ENCODE measurements around the gene MAGEA2.
"Not testable (repeated sequence)": the region's sequence is repeated elsewhere in the genome, so short reads cannot be mapped to it uniquely, and the experiment has no call there.

The MAGEA2 gene, protein sequence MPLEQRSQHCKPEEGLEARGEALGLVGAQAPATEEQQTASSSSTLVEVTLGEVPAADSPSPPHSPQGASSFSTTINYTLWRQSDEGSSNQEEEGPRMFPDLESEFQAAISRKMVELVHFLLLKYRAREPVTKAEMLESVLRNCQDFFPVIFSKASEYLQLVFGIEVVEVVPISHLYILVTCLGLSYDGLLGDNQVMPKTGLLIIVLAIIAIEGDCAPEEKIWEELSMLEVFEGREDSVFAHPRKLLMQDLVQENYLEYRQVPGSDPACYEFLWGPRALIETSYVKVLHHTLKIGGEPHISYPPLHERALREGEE

GRCh38 chrX:152753686-152754650 is at the start of gene MAGEA2:
Gene MAGEA2 (minus strand): TSS chrX:152753842. CDS start chrX:152751363, 2,479 bp downstream.
- not testable (repeated sequence) for DNase-seq (ENCODE audit: low read depth, low spot score)

GRCh38 chrX:152798945-152799344 is 45.3 kb upstream of the MAGEA2 start:
- no peak for DNase-seq (ENCODE audit: low read depth, low spot score)

DNA sequence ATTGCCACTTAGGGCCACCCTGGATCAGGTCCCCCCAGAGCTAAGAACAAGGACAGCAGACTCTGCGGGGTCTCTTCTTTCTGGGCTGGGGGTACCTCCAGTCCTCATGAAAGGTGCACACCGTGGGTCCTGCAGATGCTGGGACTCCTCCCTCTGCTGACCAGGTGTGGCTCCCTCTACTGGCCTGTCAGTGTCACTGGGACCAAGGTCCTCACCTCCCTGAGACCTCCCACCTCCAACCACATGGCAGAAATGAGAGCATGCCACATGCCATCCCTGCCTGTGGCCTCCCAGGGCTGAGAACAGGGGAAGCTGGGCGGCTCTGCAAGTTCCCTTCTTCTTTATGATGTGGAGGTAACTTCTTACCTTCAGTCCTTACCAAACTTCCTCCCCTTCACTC is 33.4 kb upstream of the MAGEA2 start:
- DNase-seq (ENCODE audit: low read depth, low spot score) = not testable (repeated sequence)

GRCh38 chrX:152769549-152770289 is 16.1 kb upstream of the MAGEA2 start, which contains the start of gene MAGEA6:
Gene MAGEA6 (minus strand): TSS chrX:152769689. CDS start chrX:152767650, 2,039 bp downstream.
- DNase-seq (ENCODE audit: low read depth, low spot score) = not testable (repeated sequence)

GRCh38 chrX:152766562-152766961 is 12.9 kb upstream of the MAGEA2 start:
- DNase-seq (ENCODE audit: low read depth, low spot score) = not testable (repeated sequence)

GRCh38 chrX:152761582-152761981 is 7.9 kb upstream of the MAGEA2 start:
- DNase-seq (ENCODE audit: low read depth, low spot score) = not testable (repeated sequence)

GRCh38 chrX:152759544-152759943 is 5.9 kb upstream of the MAGEA2 start:
- not testable (repeated sequence) for DNase-seq (ENCODE audit: low read depth, low spot score)

- not testable (repeated sequence) for DNase-seq (ENCODE audit: low read depth, low spot score)
Measured at GRCh38 chrX:152758918-152759317, 5.3 kb upstream of the MAGEA2 start, which contains the start of gene CSAG3. Gene CSAG3 (plus strand): TSS chrX:152759218.

DNA sequence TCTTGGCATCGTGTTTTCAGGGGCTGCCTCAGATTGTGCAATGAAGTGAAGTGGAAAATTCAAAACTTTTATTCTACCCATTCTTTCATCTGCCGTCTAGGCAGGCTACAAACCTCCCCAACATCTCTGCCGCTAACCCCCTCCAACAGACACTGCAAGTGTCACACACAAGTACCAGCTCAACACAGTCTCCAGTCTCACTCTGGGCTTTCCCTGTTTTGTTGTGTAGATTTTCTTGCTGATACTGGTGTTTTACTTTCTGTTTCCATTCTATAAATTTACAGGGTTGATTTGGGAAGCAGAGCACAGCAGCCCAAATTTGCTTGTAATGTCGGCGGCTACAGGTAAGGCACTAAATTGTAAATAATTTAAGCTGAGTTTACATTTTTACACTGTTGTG is 1.2 kb upstream of the MAGEA2 start:
- not testable (repeated sequence) for DNase-seq (ENCODE audit: low read depth, low spot score)

GRCh38 chrX:152738560-152738959 is 15.1 kb downstream of the MAGEA2 start:
- DNase-seq (ENCODE audit: low read depth, low spot score) = no peak

- not testable (repeated sequence) for DNase-seq (ENCODE audit: low read depth, low spot score)
Measured at GRCh38 chrX:152736528-152736927, 17.1 kb downstream of the MAGEA2 start.

DNA sequence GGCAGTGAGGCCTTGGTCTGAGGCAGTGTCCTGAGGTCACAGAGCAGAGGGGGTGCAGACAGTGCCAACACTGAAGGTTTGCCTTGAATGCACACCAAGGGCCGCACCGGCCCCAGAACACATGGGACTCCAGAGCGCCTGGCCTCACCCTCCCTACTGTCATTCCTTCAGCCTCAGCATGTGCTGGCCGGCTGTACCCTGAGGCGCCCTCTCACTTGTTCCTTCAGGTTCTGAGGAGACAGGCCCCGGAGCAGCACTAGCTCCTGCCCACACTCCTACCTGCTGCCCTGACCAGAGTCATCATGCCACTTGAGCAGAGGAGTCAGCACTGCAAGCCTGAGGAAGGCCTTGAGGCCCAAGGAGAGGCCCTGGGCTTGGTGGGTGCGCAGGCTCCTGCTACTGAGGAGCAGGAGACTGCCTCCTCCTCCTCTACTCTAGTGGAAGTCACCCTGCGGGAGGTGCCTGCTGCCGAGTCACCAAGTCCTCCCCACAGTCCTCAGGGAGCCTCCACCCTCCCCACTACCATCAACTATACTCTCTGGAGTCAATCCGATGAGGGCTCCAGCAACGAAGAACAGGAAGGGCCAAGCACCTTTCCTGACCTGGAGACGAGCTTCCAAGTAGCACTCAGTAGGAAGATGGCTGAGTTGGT is 17.7 kb downstream of the MAGEA2 start:
- DNase-seq (ENCODE audit: low read depth, low spot score) = no peak

- DNase-seq (ENCODE audit: low read depth, low spot score) = no peak
Measured at GRCh38 chrX:152735101-152735500, 18.5 kb downstream of the MAGEA2 start.

GRCh38 chrX:152734143-152734858 is 19.3 kb downstream of the MAGEA2 start:
- not testable (repeated sequence) for DNase-seq (ENCODE audit: low read depth, low spot score)

- DNase-seq (ENCODE audit: low read depth, low spot score) = no peak
Measured at GRCh38 chrX:152733261-152733975, 20.2 kb downstream of the MAGEA2 start, which contains the start of the genes CSAG1 and MAGEA12. Gene CSAG1 (minus strand): TSS chrX:152733721. CDS start chrX:152732460, 1,261 bp downstream. Gene MAGEA12 (plus strand): TSS chrX:152733757. CDS start chrX:152736162, 2,405 bp downstream.

DNA sequence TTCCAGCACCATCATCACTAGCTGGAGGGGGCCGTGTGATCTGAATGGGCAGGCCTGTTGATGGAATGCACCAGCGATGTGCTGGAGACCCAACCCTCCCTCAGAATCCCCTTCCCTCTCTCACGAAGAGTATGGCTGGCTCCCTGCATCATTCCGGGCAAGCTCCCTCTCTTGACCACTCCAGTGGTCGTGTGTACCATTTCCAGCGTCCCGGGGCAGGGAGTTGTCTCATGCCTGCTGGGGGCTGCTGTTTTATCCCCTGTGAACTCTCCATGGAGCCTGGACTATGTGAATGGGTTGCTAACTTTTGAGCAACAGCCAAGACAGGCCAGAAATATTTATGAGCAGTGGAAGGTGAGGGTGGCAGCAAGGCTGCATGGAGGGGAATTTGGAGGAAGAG is 28.2 kb downstream of the MAGEA2 start:
- peak; percentile 28 for DNase-seq (ENCODE audit: low read depth, low spot score)

- DNase-seq (ENCODE audit: low read depth, low spot score) = not testable (repeated sequence)
Measured at GRCh38 chrX:152713815-152714787, 39.5 kb downstream of the MAGEA2 start, which contains the start of gene MAGEA2B. Gene MAGEA2B (plus strand): TSS chrX:152714628. CDS start chrX:152717107, 2,479 bp downstream.

GRCh38 chrX:152713195-152713594 is 40.4 kb downstream of the MAGEA2 start:
- DNase-seq (ENCODE audit: low read depth, low spot score) = not testable (repeated sequence)

All from ELF-1 (cell line).